GM13976 (cell line): ENCODE measurements around the gene CEP41.

Experiments
- DNase-seq: peaks from one replicate; pipeline ENCODE4 v3.0.0; 2012; ENCODE audit warnings: low spot score
- CTCF ChIP-seq: IDR thresholded peaks from 2 replicates; pipeline ENCODE4 v1.5.1; 2012; ENCODE audit warnings: borderline replicate concordance, mild to moderate bottlenecking; ENCODE audit not compliant: insufficient read depth; ENCODE audit errors: extremely low read depth, missing control alignments, control extremely low read depth
- in situ Hi-C: fragments of 300-500 bp; cut with MboI; formaldehyde crosslinking; loops from one replicate; pipeline ENCODE4 v1.12.0; 2022; ENCODE audit warnings: low sequenced_read_pairs, mixed read lengths, inconsistent platforms; ENCODE audit not compliant: unreplicated experiment

Gene CEP41

GRCh38 chr7:130401578-130401977 lies 39.2 kb downstream of the CEP41 start:
- DNase-seq: no peak
- TF ChIP-seq CTCF: no peak
- in situ Hi-C loops: no loop called here

GRCh38 chr7:130401101-130401500 lies 39.7 kb downstream of the CEP41 start:
- DNase-seq: no peak
- no peak for TF ChIP-seq CTCF
- in situ Hi-C loops: no loop called here

GRCh38 chr7:130400120-130400572 lies 40.7 kb downstream of the CEP41 start:
- DNase-seq: no peak
- TF ChIP-seq CTCF: no peak
- in situ Hi-C loops: no loop called here

- in situ Hi-C loops: no loop called here
- TF ChIP-seq CTCF: no peak
Measured at GRCh38 chr7:130398526-130399090, 42.2 kb downstream of the CEP41 start.

GRCh38 chr7:130397758-130398073 lies 43.1 kb downstream of the CEP41 start:
- in situ Hi-C loops: no loop called here
- DNase-seq: no peak
- TF ChIP-seq CTCF: no peak

More at GRCh38 chr7:130398526-130399090, 42.2 kb downstream of the CEP41 start:
- DNase-seq: no peak

GRCh38 chr7:130397051-130397757 lies 43.6 kb downstream of the CEP41 start:
- no peak for DNase-seq
- in situ Hi-C loops: no loop called here
- no peak for TF ChIP-seq CTCF
